Epithelial cell of prostate (primary cell): Measurements from ENCODE around the gene DNAH6.
"Not testable (repeated sequence)": the region's sequence is repeated elsewhere in the genome, so short reads cannot be mapped to it uniquely, and the experiment has no call there.

Source experiments
- DNase-seq: peaks from one replicate; pipeline ENCODE4 v3.0.0-alpha.2; 2011; ENCODE audit warnings: low read depth, low spot score
- H3K27ac ChIP-seq: fragments of 450-650 bp; 2 replicates; pipeline ENCODE4 v1.5.1; 2017; ENCODE audit warnings: mild to moderate bottlenecking

DNAH6 gene

GRCh38 chr2:84851876-84852275 is 335.6 kb downstream of the DNAH6 start:
- no peak for DNase-seq
- H3K27ac ChIP-seq = no peak overlapping the region

GRCh38 chr2:84854850-84855249 is 338.6 kb downstream of the DNAH6 start:
- no peak for DNase-seq
- H3K27ac ChIP-seq = no peak overlapping the region

- no peak for DNase-seq
- H3K27ac ChIP-seq = no peak overlapping the region
Measured at GRCh38 chr2:84855731-84856130, 339.4 kb downstream of the DNAH6 start.

- H3K27ac ChIP-seq = no peak overlapping the region
- DNase-seq = no peak
Measured at GRCh38 chr2:84856787-84857186, 340.5 kb downstream of the DNAH6 start.

- H3K27ac ChIP-seq = no peak overlapping the region
- no peak for DNase-seq
Measured at GRCh38 chr2:84857566-84857965, 341.3 kb downstream of the DNAH6 start.

GRCh38 chr2:84858123-84858522 is 341.8 kb downstream of the DNAH6 start:
- no peak overlapping the region for H3K27ac ChIP-seq

GRCh38 chr2:84858937-84859336 is 342.6 kb downstream of the DNAH6 start:
- H3K27ac ChIP-seq = no peak overlapping the region

More at GRCh38 chr2:84858123-84858522, 341.8 kb downstream of the DNAH6 start:
- no peak for DNase-seq

GRCh38 chr2:84861539-84861938 is 345.2 kb downstream of the DNAH6 start:
- no peak for DNase-seq
- no peak overlapping the region for H3K27ac ChIP-seq

More at GRCh38 chr2:84858937-84859336, 342.6 kb downstream of the DNAH6 start:
- DNase-seq = no peak

- no peak overlapping the region for H3K27ac ChIP-seq
- DNase-seq = no peak
Measured at GRCh38 chr2:84862006-84862405, 345.7 kb downstream of the DNAH6 start.

GRCh38 chr2:84865181-84865783 is 349.0 kb downstream of the DNAH6 start:
- H3K27ac ChIP-seq = no peak overlapping the region
- no peak for DNase-seq

- no peak for DNase-seq
- no peak overlapping the region for H3K27ac ChIP-seq
Measured at GRCh38 chr2:84866122-84866521, 349.8 kb downstream of the DNAH6 start.

GRCh38 chr2:84868327-84868726 is 352.0 kb downstream of the DNAH6 start:
- not testable (repeated sequence) for H3K27ac ChIP-seq

More at GRCh38 chr2:84868327-84868726, 352.0 kb downstream of the DNAH6 start:
- not testable (repeated sequence) for DNase-seq
